Hindlimb muscle (tissue), 1 donor: ENCODE data around the gene CAMK1D. TPM values are rescaled to one million over a fixed set of nuclear protein-coding genes. Genes with fewer than 3 reads are reported as not detected.
"Not testable (repeated sequence)": the region's sequence is repeated elsewhere in the genome, so short reads cannot be mapped to it uniquely, and the experiment has no call there.

ENCODE experiments used
- DNase-seq: peaks from one replicate; pipeline ENCODE4 v3.0.0-alpha.2; 2013
- polyA plus RNA-seq: library from polyadenylated mRNA; unstranded; fragments of 120-200 nt; gene quantifications from one replicate; pipeline ENCODE4 v1.2.1, GENCODE V29; 2013; ENCODE audit not compliant: insufficient read length

CAMK1D gene
- polyA plus RNA-seq, 1 donor: 2.9 TPM

GRCh38 chr10:12854988-12855387 lies 505.6 kb downstream of the CAMK1D start:
- no peak for DNase-seq

DNA sequence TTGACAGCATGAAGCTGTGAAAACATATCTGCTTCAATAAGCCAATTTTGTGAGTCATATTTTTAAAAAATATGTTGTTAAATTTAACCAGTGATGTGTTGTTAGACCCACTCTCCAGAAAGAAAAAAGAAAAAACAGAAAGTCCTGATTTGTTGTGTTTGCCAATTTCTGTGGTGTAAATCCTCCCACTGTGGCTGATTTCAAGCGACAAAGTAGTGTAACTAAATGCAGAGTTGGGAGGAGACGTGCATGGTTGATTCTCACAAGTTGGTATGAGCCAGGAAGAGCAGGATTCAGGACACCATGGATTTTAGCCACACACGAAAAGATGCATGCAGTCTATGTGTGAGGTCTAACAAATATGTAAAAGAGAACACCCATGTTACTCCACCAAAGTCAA lies 513.1 kb downstream of the CAMK1D start:
- no peak for DNase-seq

DNA sequence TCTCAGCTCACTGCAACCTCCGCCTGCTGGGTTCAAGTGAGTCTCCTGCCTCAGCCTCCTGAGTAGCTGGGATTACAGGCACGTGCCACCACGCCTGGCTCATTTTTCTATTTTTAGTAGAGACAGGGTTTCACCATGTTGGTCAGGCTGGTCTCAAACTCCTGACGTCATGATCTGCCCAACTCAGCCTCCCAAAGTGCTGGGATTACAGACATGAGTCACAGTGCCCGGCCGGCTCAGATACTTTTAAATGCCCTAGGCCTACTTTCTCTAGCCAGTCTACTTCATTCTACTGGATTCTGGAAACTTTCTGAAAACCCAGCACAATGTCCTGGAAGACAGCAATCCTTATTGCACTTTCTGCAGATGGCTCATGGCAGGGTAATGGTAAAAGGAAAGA lies 516.2 kb downstream of the CAMK1D start:
- not testable (repeated sequence) for DNase-seq

DNA sequence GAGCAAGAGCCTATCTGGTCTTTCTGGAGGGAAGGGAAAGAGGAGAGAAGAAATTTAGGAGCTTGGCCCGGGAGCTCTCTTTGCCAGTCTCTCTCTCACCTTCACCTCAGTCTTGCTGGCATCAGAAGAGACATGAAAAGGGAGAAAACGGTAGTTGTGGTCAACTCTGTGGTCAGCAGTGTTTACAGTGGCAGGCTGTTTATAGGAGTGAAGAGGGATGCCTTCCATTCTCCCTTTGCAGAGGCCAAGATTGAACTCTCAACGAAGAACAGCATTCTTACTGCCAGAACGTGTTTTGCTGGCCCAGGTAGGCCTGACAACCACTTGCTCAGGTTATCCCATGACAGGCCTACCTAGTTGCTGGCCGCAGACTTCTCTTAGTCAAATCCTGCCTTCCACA lies 518.9 kb downstream of the CAMK1D start:
- no peak for DNase-seq

GRCh38 chr10:12869427-12869826 lies 520.1 kb downstream of the CAMK1D start:
- no peak for DNase-seq

GRCh38 chr10:12872577-12872976 lies 523.2 kb downstream of the CAMK1D start:
- no peak for DNase-seq

- no peak for DNase-seq
Observed at GRCh38 chr10:12873172-12873571, 523.8 kb downstream of the CAMK1D start.

GRCh38 chr10:12874501-12874900 lies 525.2 kb downstream of the CAMK1D start:
- no peak for DNase-seq

- DNase-seq: no peak
Observed at GRCh38 chr10:12875100-12875499, 525.8 kb downstream of the CAMK1D start.

DNA sequence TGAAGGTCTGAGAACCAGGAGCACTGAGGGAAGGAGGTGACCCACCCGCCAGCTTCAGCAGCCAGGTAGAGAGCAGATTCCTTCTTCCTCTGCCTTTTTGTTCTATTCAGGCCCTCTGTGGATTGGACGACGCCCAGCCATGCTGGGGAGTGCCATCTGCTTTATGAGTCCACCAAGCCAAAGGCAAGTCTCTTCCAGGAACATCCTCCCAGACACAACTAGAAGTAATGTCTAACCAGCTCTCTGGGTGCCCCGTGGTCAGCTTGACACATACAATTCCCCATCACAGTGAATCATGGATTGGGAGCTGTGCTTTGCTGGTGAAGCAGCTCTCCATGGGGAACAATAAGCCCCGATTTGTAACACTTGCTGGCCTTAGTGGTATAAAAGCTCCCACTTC lies 526.9 kb downstream of the CAMK1D start:
- no peak for DNase-seq

GRCh38 chr10:12877150-12877549 lies 527.8 kb downstream of the CAMK1D start:
- DNase-seq: no peak

- DNase-seq: no peak
Observed at GRCh38 chr10:12880423-12880822, 531.1 kb downstream of the CAMK1D start.

- no peak for DNase-seq
Observed at GRCh38 chr10:12884851-12885250, 535.5 kb downstream of the CAMK1D start.

Other genes starting within 250 kb of the CAMK1D start
- 11.8 TPM for gene SEC61A2, start 219.9 kb upstream of the CAMK1D start, polyA plus RNA-seq
- 20.4 TPM for gene NUDT5, start 153.7 kb upstream of the CAMK1D start, polyA plus RNA-seq
- gene CDC123, start 153.4 kb upstream of the CAMK1D start, polyA plus RNA-seq: 80.7 TPM